HG02588 (cell line): ENCODE results near the gene SPEG.

ENCODE experiments used
- ATAC-seq: cut with Tn5 transposase; IDR thresholded peaks from one replicate; pipeline ENCODE4 v1.9.1; 2021; ENCODE audit warnings: mild to moderate bottlenecking, moderate library complexity; ENCODE audit not compliant: unreplicated experiment

SPEG gene

GRCh38 chr2:219422952-219423534 is 11.6 kb upstream of the SPEG start:
- no peak for ATAC-seq

- no peak for ATAC-seq
These were observed 10.8 kb upstream of the SPEG start for GRCh38 chr2:219423652-219424377.

- ATAC-seq: no peak
These were observed 9.2 kb upstream of the SPEG start for GRCh38 chr2:219425238-219426067.

GRCh38 chr2:219426068-219426443 is 8.6 kb upstream of the SPEG start:
- no peak for ATAC-seq

GRCh38 chr2:219426534-219427136 is 8.0 kb upstream of the SPEG start:
- no peak for ATAC-seq

GRCh38 chr2:219428469-219428868 is 6.2 kb upstream of the SPEG start:
- no peak for ATAC-seq

GRCh38 chr2:219429958-219430606 is 4.6 kb upstream of the SPEG start:
- no peak for ATAC-seq

- no peak for ATAC-seq
These were observed 3.7 kb upstream of the SPEG start for GRCh38 chr2:219430633-219431615.

- ATAC-seq: no peak
These were observed 776 bp upstream of the SPEG start for GRCh38 chr2:219433666-219434467.

GRCh38 chr2:219434468-219434717 is 250 bp upstream of the SPEG start:
- no peak for ATAC-seq

- no peak for ATAC-seq
These were observed 1.1 kb downstream of the SPEG start for GRCh38 chr2:219435701-219436100.

GRCh38 chr2:219436491-219436890 is 1.8 kb downstream of the SPEG start:
- no peak for ATAC-seq

- no peak for ATAC-seq
These were observed 2.5 kb downstream of the SPEG start for GRCh38 chr2:219437141-219437540.

- ATAC-seq: no peak
These were observed 3.1 kb downstream of the SPEG start for GRCh38 chr2:219437690-219438206.

GRCh38 chr2:219438453-219438852 is 3.8 kb downstream of the SPEG start:
- no peak for ATAC-seq

- ATAC-seq: no peak
These were observed 4.9 kb downstream of the SPEG start for GRCh38 chr2:219439506-219439905.

- no peak for ATAC-seq
These were observed 6.0 kb downstream of the SPEG start for GRCh38 chr2:219440388-219441256.
